ENCODE data around the gene RBM43.
A peak's percentile ranks its signal among the peaks of the same experiment; 100 is the strongest.
"Not testable (repeated sequence)": the region's sequence is repeated elsewhere in the genome, so short reads cannot be mapped to it uniquely, and the experiment has no call there.

RBM43 gene

GRCh38 chr2:151261231-151261976, at the start of gene RBM43:
RBM43 (minus strand) TSS chr2:151261863; CDS start chr2:151261727, 136 bp downstream.
- DNase-seq (ENCODE audit: low spot score) = peak; percentile 78

GRCh38 chr2:151310313-151310712, 48.6 kb upstream of the RBM43 start:
- DNase-seq (ENCODE audit: low spot score) = not testable (repeated sequence)

- no peak for DNase-seq (ENCODE audit: low spot score)
Observed at GRCh38 chr2:151306621-151307020, 45.0 kb upstream of the RBM43 start.

- DNase-seq (ENCODE audit: low spot score) = no peak
Observed at GRCh38 chr2:151305129-151305691, 43.5 kb upstream of the RBM43 start.

GRCh38 chr2:151302879-151303278, 41.2 kb upstream of the RBM43 start:
- DNase-seq (ENCODE audit: low spot score) = no peak

GRCh38 chr2:151302404-151302803, 40.7 kb upstream of the RBM43 start:
- DNase-seq (ENCODE audit: low spot score) = no peak

GRCh38 chr2:151299920-151300539, 38.4 kb upstream of the RBM43 start:
- no peak for DNase-seq (ENCODE audit: low spot score)

- peak; percentile 32 for DNase-seq (ENCODE audit: low spot score)
Observed at GRCh38 chr2:151297882-151298281, 36.2 kb upstream of the RBM43 start.

GRCh38 chr2:151295926-151296325, 34.3 kb upstream of the RBM43 start:
- not testable (repeated sequence) for DNase-seq (ENCODE audit: low spot score)

GRCh38 chr2:151292546-151292945, 30.9 kb upstream of the RBM43 start:
- no peak for DNase-seq (ENCODE audit: low spot score)

- no peak for DNase-seq (ENCODE audit: low spot score)
Observed at GRCh38 chr2:151292141-151292540, 30.5 kb upstream of the RBM43 start.

- DNase-seq (ENCODE audit: low spot score) = no peak
Observed at GRCh38 chr2:151291224-151291623, 29.6 kb upstream of the RBM43 start.

GRCh38 chr2:151289972-151290866, 28.6 kb upstream of the RBM43 start:
- no peak for DNase-seq (ENCODE audit: low spot score)

- DNase-seq (ENCODE audit: low spot score) = no peak
Observed at GRCh38 chr2:151287513-151288250, 26.0 kb upstream of the RBM43 start.

GRCh38 chr2:151282401-151282800, 20.7 kb upstream of the RBM43 start:
- no peak for DNase-seq (ENCODE audit: low spot score)

- no peak for DNase-seq (ENCODE audit: low spot score)
Observed at GRCh38 chr2:151280271-151280670, 18.6 kb upstream of the RBM43 start.

GRCh38 chr2:151278487-151278886, 16.8 kb upstream of the RBM43 start:
- no peak for DNase-seq (ENCODE audit: low spot score)

- no peak for DNase-seq (ENCODE audit: low spot score)
Observed at GRCh38 chr2:151277067-151277466, 15.4 kb upstream of the RBM43 start.

- no peak for DNase-seq (ENCODE audit: low spot score)
Observed at GRCh38 chr2:151275291-151275690, 13.6 kb upstream of the RBM43 start.

- DNase-seq (ENCODE audit: low spot score) = no peak
Observed at GRCh38 chr2:151271824-151272223, 10.2 kb upstream of the RBM43 start.

GRCh38 chr2:151269798-151270568, 8.3 kb upstream of the RBM43 start:
- no peak for DNase-seq (ENCODE audit: low spot score)
